Caco-2 (cell line): Measurements from ENCODE around the gene GPR137. TPM values are rescaled to one million over a fixed set of nuclear protein-coding genes. Genes with fewer than 3 reads are reported as not detected.

ENCODE experiments used
- BruUV-seq: library from RNA; stranded (reverse); fragments of 400-500 nt; replicated peaks from 2 replicates; lab custom pipeline; 2021; lab: Mats Ljungman, UMichigan
- CTCF ChIA-PET: fragments of 300-600 bp; sonication (Branson Sonifier 250); formaldehyde crosslinking; loops from one replicate; lab custom pipeline; 2022; ENCODE audit warnings: antibody characterized with exemption; lab: Charles Lee
- POLR2A ChIA-PET: fragments of 300-600 bp; sonication (Branson Sonifier 250); formaldehyde crosslinking; loops from one replicate; lab custom pipeline; 2022; ENCODE audit warnings: antibody characterized with exemption; lab: Charles Lee
- DNase-seq, 2 experiments: peaks; one replicate each; pipeline versions ENCODE4 v3.0.0 to v3.0.0-alpha.2; 2020 to 2022
- H3K27me3 ChIP-seq: replicated peaks from 2 replicates; pipeline ENCODE4 v1.6.0; 2011; ENCODE audit warnings: low read length; ENCODE audit not compliant: control insufficient read depth, insufficient read depth
- H3K36me3 ChIP-seq: 2 replicates; pipeline ENCODE4 v1.5.1; 2011; ENCODE audit warnings: low read length; ENCODE audit not compliant: control insufficient read depth, insufficient read depth
- H3K4me1 ChIP-seq: fragments of 250-450 bp; sonication (Bioruptor Pico); 2 replicates; pipeline ENCODE4 v1.5.1; 2020; ENCODE audit warnings: mild to moderate bottlenecking
- H3K4me3 ChIP-seq: 2 replicates; pipeline ENCODE4 v1.5.1; 2011; ENCODE audit warnings: low read depth, mild to moderate bottlenecking, control low read depth, low read length
- H3K9me3 ChIP-seq: fragments of 250-450 bp; sonication (Bioruptor Pico); 2 replicates; pipeline ENCODE4 v1.5.1; 2020; ENCODE audit warnings: mild to moderate bottlenecking, moderate library complexity
- H3K27ac Mint-ChIP-seq: one replicate; pipeline ENCODE4 v1.8.0; 2022; ENCODE audit warnings: mixed read lengths; ENCODE audit not compliant: unreplicated experiment
- H3K27me3 Mint-ChIP-seq: one replicate; pipeline ENCODE4 v1.8.0; 2022; ENCODE audit warnings: mixed read lengths; ENCODE audit not compliant: insufficient read depth, unreplicated experiment
- H3K36me3 Mint-ChIP-seq: one replicate; pipeline ENCODE4 v1.8.0; 2022; ENCODE audit warnings: mild to moderate bottlenecking, mixed read lengths; ENCODE audit not compliant: insufficient read depth, unreplicated experiment
- H3K4me1 Mint-ChIP-seq: one replicate; pipeline ENCODE4 v1.8.0; 2022; ENCODE audit warnings: low read depth, mixed read lengths; ENCODE audit not compliant: unreplicated experiment
- H3K4me3 Mint-ChIP-seq: one replicate; pipeline ENCODE4 v1.8.0; 2022; ENCODE audit warnings: mild to moderate bottlenecking, moderate library complexity, mixed read lengths; ENCODE audit not compliant: unreplicated experiment
- H3K9me3 Mint-ChIP-seq: one replicate; pipeline ENCODE4 v1.8.0; 2022; ENCODE audit warnings: mixed read lengths; ENCODE audit not compliant: unreplicated experiment
- intact Hi-C: fragments of 100-400 bp; cut with micrococcal nuclease; formaldehyde crosslinking; loops from one replicate; pipeline ENCODE4 v1.10.0; 2022; ENCODE audit not compliant: unreplicated experiment
- total RNA-seq: library from RNA; stranded (reverse); gene quantifications from 2 replicates; pipeline ENCODE4 v1.2.3, GENCODE V29; 2022
- TF ChIP-seq, protein P1 (sequence below), 2 experiments: fragments of 200-600 bp in 1 of 2; IDR thresholded peaks; 1 replicate in 1 of 2; 2 replicates in 1 of 2; pipeline versions ENCODE4 v1.5.1 to v1.8.0; 2011 to 2022; ENCODE audit warnings: antibody characterized with exemption in 1 of 2, control low read depth in 1 of 2, inconsistent platforms in 1 of 2, low read depth in 1 of 2, low read length in 1 of 2, mild to moderate bottlenecking in 1 of 2, moderate library complexity in 1 of 2; ENCODE audit not compliant: insufficient read depth in 1 of 2, severe bottlenecking in 1 of 2, unreplicated experiment in 1 of 2

The GPR137 gene
- total RNA-seq, 1 experiment from 2014 or later: 58.5 TPM

- TSS peak; percentile 92 for BruUV-seq
- Mint-ChIP-seq H3K4me1 (peaks cover 15% of the 10 kb centered on the region), H3K36me3 (peaks cover 61% of the 10 kb centered on the region), H3K4me3 (peak within 1 kb of the TSS; percentile 88), H3K27me3 (no peaks in the 10 kb centered on the region), H3K9me3 (no peaks in the 10 kb centered on the region), H3K27ac (peak within 1 kb of the TSS; percentile 90)
- TF ChIP-seq, protein P1, sequence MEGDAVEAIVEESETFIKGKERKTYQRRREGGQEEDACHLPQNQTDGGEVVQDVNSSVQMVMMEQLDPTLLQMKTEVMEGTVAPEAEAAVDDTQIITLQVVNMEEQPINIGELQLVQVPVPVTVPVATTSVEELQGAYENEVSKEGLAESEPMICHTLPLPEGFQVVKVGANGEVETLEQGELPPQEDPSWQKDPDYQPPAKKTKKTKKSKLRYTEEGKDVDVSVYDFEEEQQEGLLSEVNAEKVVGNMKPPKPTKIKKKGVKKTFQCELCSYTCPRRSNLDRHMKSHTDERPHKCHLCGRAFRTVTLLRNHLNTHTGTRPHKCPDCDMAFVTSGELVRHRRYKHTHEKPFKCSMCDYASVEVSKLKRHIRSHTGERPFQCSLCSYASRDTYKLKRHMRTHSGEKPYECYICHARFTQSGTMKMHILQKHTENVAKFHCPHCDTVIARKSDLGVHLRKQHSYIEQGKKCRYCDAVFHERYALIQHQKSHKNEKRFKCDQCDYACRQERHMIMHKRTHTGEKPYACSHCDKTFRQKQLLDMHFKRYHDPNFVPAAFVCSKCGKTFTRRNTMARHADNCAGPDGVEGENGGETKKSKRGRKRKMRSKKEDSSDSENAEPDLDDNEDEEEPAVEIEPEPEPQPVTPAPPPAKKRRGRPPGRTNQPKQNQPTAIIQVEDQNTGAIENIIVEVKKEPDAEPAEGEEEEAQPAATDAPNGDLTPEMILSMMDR (IDR thresholded peaks at IDR 0.05; ENCODE audit: insufficient read depth in 1 of 2, low read depth in 1 of 2, low read length in 1 of 2, severe bottlenecking in 1 of 2, unreplicated experiment in 1 of 2): no peak
- Histone ChIP-seq H3K9me3 (no peaks in the 10 kb centered on the region), H3K36me3 (peaks cover 3% of the 10 kb centered on the region; the same call in 1 of the 2 replicates), H3K27me3 (no peaks in the 10 kb centered on the region), H3K4me1 (peaks cover 20% of the 10 kb centered on the region), H3K4me3 (peak within 1 kb of the TSS; percentile 95)
- ChIA-PET POLR2A (interaction anchor here (0.5 to 1.6 kb wide), 14 partner anchors 10 to 1454 kb away, joined by 3 to 12 read pairs (median 4); partner anchors contain the start of genes DNAJC4, ESRRA, NUDT22 and SF1), CTCF (interaction anchor here (0.6 to 1.1 kb wide), 8 partner anchors 9 to 1182 kb away, joined by 3 to 13 read pairs (median 3); partner anchors contain the start of genes ESRRA and STIP1)
- intact Hi-C loops: loop anchor here (1.0 to 2.0 kb wide), 2 partner anchors 55 to 64 kb away; partner anchors contain the start of gene ESRRA
- DNase-seq: peak; percentile 97 to 99
These were observed 45.0 kb upstream of the GPR137 start, which contains the start of gene FKBP2 for GRCh38 chr11:64240435-64241240. Gene FKBP2, plus strand, starts transcription at chr11:64241095. Its CDS starts 1,293 bp downstream, at chr11:64242388.

- POLR2A ChIA-PET: interaction anchor here (0.5 to 1.6 kb wide), 17 partner anchors 9 to 1454 kb away, joined by 3 to 15 read pairs (median 5); partner anchors contain the start of genes DNAJC4, ESRRA, NUDT22 and PRDX5
- no peaks in the 10 kb centered on the region for H3K9me3 ChIP-seq
- Mint-ChIP-seq H3K36me3 (peaks cover 64% of the 10 kb centered on the region), H3K27me3 (no peaks in the 10 kb centered on the region), H3K4me3 (peak overlapping the region; percentile 88), H3K4me1 (peaks cover 15% of the 10 kb centered on the region), H3K9me3 (no peaks in the 10 kb centered on the region), H3K27ac (peak overlapping the region; percentile 90)
- intact Hi-C loops: loop anchor here (1.0 to 2.0 kb wide), 2 partner anchors 56 to 64 kb away; partner anchors contain the start of gene ESRRA
- no peaks in the 10 kb centered on the region for H3K27me3 ChIP-seq
- peak overlapping the region; percentile 95 for H3K4me3 ChIP-seq
- DNase-seq: peak; percentile 100
- no TSS peak for BruUV-seq
- peaks cover 19% of the 10 kb centered on the region for H3K4me1 ChIP-seq
- TF ChIP-seq, protein P1 (IDR thresholded peaks at IDR 0.05; ENCODE audit: insufficient read depth in 1 of 2, low read depth in 1 of 2, low read length in 1 of 2, severe bottlenecking in 1 of 2, unreplicated experiment in 1 of 2): no peak
- peaks cover 3% of the 10 kb centered on the region; the same call in 1 of the 2 replicates for H3K36me3 ChIP-seq
- CTCF ChIA-PET: interaction anchor here (0.6 to 1.1 kb wide), 8 partner anchors 9 to 1182 kb away, joined by 3 to 13 read pairs (median 3); partner anchors contain the start of genes ESRRA and STIP1
These were observed 44.5 kb upstream of the GPR137 start for GRCh38 chr11:64241241-64241490.
